ENCODE data around the gene ZG16. TPM values are rescaled to one million over a fixed set of nuclear protein-coding genes. Genes with fewer than 3 reads are reported as not detected.

Gene ZG16
- total RNA-seq, 1 experiment from 2014 or later = 0.26 TPM

GRCh38 chr16:29806099-29806579 lies 28.1 kb downstream of the ZG16 start, which contains the start of gene MAZ:
Gene MAZ, plus strand, starts transcription at chr16:29806529. Its CDS starts 173 bp downstream, at chr16:29806702.
- CTCF ChIA-PET = interaction anchor here (0.5 to 0.7 kb wide), 2 partner anchors 195 to 242 kb away, joined by 3 to 5 read pairs; no protein-coding TSS in a partner anchor

GRCh38 chr16:29806641-29807425 lies 28.8 kb downstream of the ZG16 start:
- H3K27ac ChIP-seq = peak overlapping the region; percentile 51
- no peaks in the 10 kb centered on the region for H3K9me3 ChIP-seq (ENCODE audit: insufficient read depth, low read depth)
- peak; percentile 49 to 78 for DNase-seq
- H3F3A ChIP-seq (ENCODE audit: insufficient read depth, low read depth) = peaks cover 64% of the 10 kb centered on the region
- H3K4me2 ChIP-seq = peak overlapping the region; percentile 79
- H3K27me3 ChIP-seq (ENCODE audit: insufficient read depth, low read depth) = no peaks in the 10 kb centered on the region
- POLR2A ChIA-PET (ENCODE audit: unreplicated experiment) = interaction anchor here (0.5 to 1.0 kb wide), 7 partner anchors 10 to 108 kb away, joined by 4 to 20 read pairs (median 8); no protein-coding TSS in a partner anchor
- H2AFZ ChIP-seq = peak overlapping the region; percentile 50
- TF ChIP-seq EZH2 (IDR thresholded peaks at IDR 0.05; ENCODE audit: low read depth) (no peak), CTCF (conservative IDR thresholded peaks at IDR 0.05) (no peak)
- no peaks in the 10 kb centered on the region for H3K9me2 ChIP-seq (ENCODE audit: insufficient read depth)
- intact Hi-C loops (cut with micrococcal nuclease; ENCODE audit: unreplicated experiment) = loop anchor here (2.0 kb wide), 1 partner anchor 214 kb away; no protein-coding TSS in a partner anchor
- H3K79me2 ChIP-seq (ENCODE audit: low read depth) = peaks cover 17% of the 10 kb centered on the region
- BruUV-seq (replicated peaks) = no TSS peak
- peaks cover 40% of the 10 kb centered on the region for H3K4me1 ChIP-seq (replicated peaks; ENCODE audit: insufficient read depth)
- peak overlapping the region; percentile 64 for H3K4me3 ChIP-seq
- CTCF ChIA-PET = interaction anchor here (0.5 to 1.6 kb wide), 4 partner anchors 102 to 242 kb away, joined by 3 to 5 read pairs (median 4); no protein-coding TSS in a partner anchor
- peaks cover 10% of the 10 kb centered on the region; the same call in 1 of the 2 replicates for H4K20me1 ChIP-seq (ENCODE audit: insufficient read depth)
- H3K36me3 ChIP-seq (ENCODE audit: low read depth) = 0 out of 2 replicates have a peak, but pooled peaks cover 14% of the 10 kb centered on the region

More at GRCh38 chr16:29806099-29806579, 28.1 kb downstream of the ZG16 start, which contains the start of gene MAZ:
- TF ChIP-seq EZH2 (IDR thresholded peaks at IDR 0.05; ENCODE audit: low read depth) (no peak), CTCF (conservative IDR thresholded peaks at IDR 0.05) (no peak)
- DNase-seq = peak in 1 of 2 experiments; percentile 77
- peaks cover 63% of the 10 kb centered on the region for H3F3A ChIP-seq (ENCODE audit: insufficient read depth, low read depth)
- POLR2A ChIA-PET (ENCODE audit: unreplicated experiment) = interaction anchor here (0.6 to 0.7 kb wide), 6 partner anchors 10 to 136 kb away, joined by 3 to 22 read pairs (median 5); partner anchors contain the start of gene PAGR1
- no peaks in the 10 kb centered on the region for H3K27me3 ChIP-seq (ENCODE audit: insufficient read depth, low read depth)
- peak within 1 kb of the TSS; percentile 51 for H3K27ac ChIP-seq
- intact Hi-C loops (cut with micrococcal nuclease; ENCODE audit: unreplicated experiment) = loop anchor here (2.0 kb wide), 1 partner anchor 215 kb away; no protein-coding TSS in a partner anchor
- H3K4me2 ChIP-seq = peak within 1 kb of the TSS; percentile 85
- no TSS peak for BruUV-seq (replicated peaks)
- H3K9me3 ChIP-seq (ENCODE audit: insufficient read depth, low read depth) = no peaks in the 10 kb centered on the region
- H4K20me1 ChIP-seq (ENCODE audit: insufficient read depth) = peaks cover 10% of the 10 kb centered on the region; the same call in 1 of the 2 replicates
- H2AFZ ChIP-seq = peak within 1 kb of the TSS; percentile 68
- no peaks in the 10 kb centered on the region for H3K9me2 ChIP-seq (ENCODE audit: insufficient read depth)
- H3K4me3 ChIP-seq = peak within 1 kb of the TSS; percentile 76
- 0 out of 2 replicates have a peak, but pooled peaks cover 21% of the 10 kb centered on the region for H3K36me3 ChIP-seq (ENCODE audit: low read depth)
- peaks cover 34% of the 10 kb centered on the region for H3K4me1 ChIP-seq (replicated peaks; ENCODE audit: insufficient read depth)
- H3K79me2 ChIP-seq (ENCODE audit: low read depth) = peaks cover 17% of the 10 kb centered on the region
